ENCODE data around the gene HOXB3. TPM values are rescaled to one million over a fixed set of nuclear protein-coding genes. Genes with fewer than 3 reads are reported as not detected.

Gene HOXB3
- polyA plus RNA-seq, 4 donors: 112 to 237 (median 181) TPM

- no peak for DNase-seq (ENCODE audit: low read depth in 4 of 4, low spot score in 2 of 4)
Observed at GRCh38 chr17:48588528-48588927, 1.5 kb downstream of the HOXB3 start.

- DNase-seq (ENCODE audit: low read depth in 4 of 4, low spot score in 2 of 4): no peak
Observed at GRCh38 chr17:48588074-48588415, 2.0 kb downstream of the HOXB3 start.

DNA sequence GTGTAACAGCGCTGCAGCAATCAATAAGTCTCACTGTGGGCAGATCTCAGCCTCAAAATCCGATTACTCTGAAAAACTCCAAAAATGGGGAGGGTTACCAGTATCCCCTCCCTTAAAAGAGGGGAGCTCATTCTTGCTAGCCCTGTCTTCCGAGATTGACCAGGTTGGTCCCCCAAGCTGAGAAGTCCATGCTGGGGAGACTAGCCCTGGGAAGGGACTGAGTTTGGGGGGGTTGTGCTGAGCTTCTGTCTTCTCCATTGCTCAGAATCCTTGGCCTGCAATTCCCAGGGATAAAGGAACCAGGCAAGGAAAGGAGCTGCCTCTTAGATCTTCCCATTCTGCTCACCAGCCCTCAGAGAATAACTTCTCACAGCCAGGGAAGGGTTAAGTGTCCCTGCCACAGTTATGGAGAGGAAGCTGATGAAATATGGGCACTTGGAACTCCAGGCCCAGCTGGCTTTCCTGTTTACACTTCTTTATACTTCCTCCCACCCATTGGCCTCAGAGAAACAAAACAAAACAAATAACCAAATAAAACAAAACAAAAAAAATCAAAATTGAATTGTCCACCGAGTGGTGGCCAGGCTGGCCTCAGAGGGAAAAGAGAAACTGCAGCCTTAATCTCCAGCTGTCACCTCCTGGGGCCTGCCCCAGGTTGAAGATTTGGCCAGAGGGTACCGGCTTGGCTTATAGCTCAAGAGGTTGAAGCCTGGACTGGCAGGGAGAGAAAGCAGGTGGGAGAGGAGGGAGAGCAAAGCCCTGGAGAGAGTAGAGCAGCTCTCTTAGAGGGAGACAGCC, 2.6 kb downstream of the HOXB3 start:
- no peak for DNase-seq (ENCODE audit: low read depth in 4 of 4, low spot score in 2 of 4)

DNA sequence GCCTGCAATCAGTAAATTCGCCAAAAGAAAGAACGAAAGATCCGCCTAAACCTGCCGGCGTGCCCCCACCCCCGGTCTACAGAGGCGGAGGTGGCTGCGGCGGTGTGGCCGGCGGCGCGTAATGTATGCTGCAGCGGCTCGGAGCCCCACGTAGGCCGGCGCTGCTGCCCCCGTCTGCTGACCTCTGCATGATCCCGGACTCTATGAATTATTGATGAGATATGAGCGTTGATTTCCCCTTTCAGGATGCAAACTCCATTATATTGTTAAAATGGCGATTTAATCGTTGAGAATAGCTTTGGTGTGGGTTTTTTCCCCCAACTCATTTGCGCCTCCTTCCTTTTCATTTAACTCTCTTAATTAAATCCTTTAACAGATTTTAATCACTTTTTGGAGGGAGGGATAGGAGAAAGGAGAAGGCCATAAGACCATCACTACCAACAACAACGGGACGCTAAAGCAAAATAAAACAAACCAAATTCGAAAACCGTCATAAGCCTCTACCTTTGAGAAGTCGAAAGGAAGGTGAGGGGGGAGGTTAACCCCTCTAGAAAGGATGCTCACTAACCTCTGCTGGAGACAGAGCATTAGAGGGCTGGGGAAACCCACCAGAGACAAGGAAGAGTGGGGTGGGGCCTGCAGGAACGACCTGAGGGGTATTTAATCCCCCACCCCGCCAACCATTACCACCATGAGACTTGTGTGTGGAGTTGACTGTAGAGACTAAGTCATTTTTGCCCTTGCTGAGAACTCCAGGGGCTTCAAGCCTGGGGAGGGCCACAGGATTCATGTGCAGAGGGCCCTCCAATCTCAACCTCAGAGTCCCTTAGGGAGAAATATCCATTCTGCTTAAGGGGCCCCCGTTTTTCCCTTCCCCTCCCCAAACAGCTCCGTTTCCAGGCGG, 3.4 kb downstream of the HOXB3 start:
- DNase-seq (ENCODE audit: low read depth in 4 of 4, low spot score in 2 of 4): no peak

GRCh38 chr17:48584223-48584741, 5.8 kb downstream of the HOXB3 start:
- DNase-seq (ENCODE audit: low read depth in 4 of 4, low spot score in 2 of 4): no peak

DNA sequence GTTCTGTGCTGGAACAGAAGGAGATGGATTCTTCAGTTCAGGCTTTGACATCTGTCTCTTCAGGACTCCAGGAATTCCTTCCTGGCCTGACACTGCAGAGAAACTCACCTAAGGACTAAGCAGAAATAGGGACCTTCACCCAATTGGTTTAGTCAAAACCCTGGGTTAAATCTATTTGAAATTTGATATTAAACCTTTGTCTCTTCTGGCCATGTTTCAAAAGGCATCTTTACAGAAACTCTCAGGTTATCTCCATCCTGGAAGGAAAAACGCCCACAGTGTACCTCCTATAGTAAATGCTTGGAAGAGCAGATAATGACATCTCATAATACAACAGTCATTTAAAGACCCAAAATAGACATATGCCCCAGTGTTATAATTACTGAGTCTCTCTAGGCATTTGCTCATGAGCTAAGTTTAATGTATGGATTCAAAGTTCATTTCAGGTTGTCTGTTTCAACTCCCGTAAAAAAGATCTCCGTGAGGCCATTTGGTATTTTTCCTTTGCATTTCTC, 6.3 kb downstream of the HOXB3 start:
- no peak for DNase-seq (ENCODE audit: low read depth in 4 of 4, low spot score in 2 of 4)

DNA sequence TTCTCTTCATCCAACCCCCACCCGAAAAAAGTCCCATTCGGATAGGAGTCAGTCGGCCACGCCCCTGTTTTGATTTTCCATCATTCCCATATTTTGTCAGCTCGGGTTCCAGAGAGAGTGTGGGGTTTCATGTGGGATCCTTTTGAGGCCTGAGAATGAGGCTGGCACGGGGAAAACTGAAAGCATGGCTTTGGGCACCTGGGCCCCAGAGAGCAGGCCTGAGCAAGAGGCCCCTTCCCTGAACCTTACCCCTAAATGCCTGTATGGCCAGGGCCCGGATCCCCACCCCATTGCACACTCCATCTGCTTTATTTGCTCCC, 7.3 kb downstream of the HOXB3 start:
- no peak for DNase-seq (ENCODE audit: low read depth in 4 of 4, low spot score in 2 of 4)

- no peak for DNase-seq (ENCODE audit: low read depth in 4 of 4, low spot score in 2 of 4)
Observed at GRCh38 chr17:48579760-48580554, 10.1 kb downstream of the HOXB3 start.

- no peak for DNase-seq (ENCODE audit: low read depth in 4 of 4, low spot score in 2 of 4)
Observed at GRCh38 chr17:48579471-48579759, 10.6 kb downstream of the HOXB3 start.

- DNase-seq (ENCODE audit: low read depth in 4 of 4, low spot score in 2 of 4): no peak
Observed at GRCh38 chr17:48578616-48579470, 11.2 kb downstream of the HOXB3 start.

- no peak for DNase-seq (ENCODE audit: low read depth in 4 of 4, low spot score in 2 of 4)
Observed at GRCh38 chr17:48577946-48578615, 12.0 kb downstream of the HOXB3 start, which contains the start of gene HOXB4. HOXB4 (minus strand) TSS chr17:48578350; CDS start chr17:48578319, 31 bp downstream.

DNA sequence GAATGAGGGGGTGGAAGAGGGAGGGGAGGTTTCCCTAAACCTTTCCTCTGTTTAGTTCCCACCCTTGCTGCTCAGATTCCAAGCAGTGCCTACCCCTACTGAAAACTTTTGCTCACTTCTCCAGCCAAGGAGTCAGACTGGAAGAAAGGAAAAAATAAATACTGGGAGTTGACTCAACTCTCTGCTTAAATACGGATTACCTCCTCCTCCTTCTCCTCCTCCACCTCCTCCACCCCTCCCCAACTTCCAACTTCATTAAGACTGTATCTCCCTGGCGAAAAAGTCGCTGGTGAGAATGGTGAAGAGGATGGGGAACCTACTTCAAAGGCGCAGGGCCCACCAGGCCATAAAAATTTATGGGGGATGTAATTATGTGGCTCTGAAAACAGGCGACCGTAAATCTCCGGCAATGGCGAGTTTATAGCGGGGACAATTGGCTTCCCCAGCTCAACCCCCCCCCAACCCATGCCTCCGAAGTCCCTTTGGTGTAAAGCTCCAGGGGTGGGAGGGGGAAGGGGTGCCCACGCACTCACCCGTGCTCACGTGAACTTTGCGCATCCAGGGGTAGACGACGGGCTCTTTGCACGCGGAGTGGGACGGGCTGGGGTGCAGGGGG, 12.6 kb downstream of the HOXB3 start:
- DNase-seq (ENCODE audit: low read depth in 4 of 4, low spot score in 2 of 4): peak in 2 of 4 donors; percentile 92 to 95

GRCh38 chr17:48576479-48577309, 13.3 kb downstream of the HOXB3 start:
- no peak for DNase-seq (ENCODE audit: low read depth in 4 of 4, low spot score in 2 of 4)

GRCh38 chr17:48575673-48576478, 14.2 kb downstream of the HOXB3 start:
- no peak for DNase-seq (ENCODE audit: low read depth in 4 of 4, low spot score in 2 of 4)

- no peak for DNase-seq (ENCODE audit: low read depth in 4 of 4, low spot score in 2 of 4)
Observed at GRCh38 chr17:48575066-48575582, 14.9 kb downstream of the HOXB3 start.

GRCh38 chr17:48574505-48575065, 15.5 kb downstream of the HOXB3 start:
- DNase-seq (ENCODE audit: low read depth in 4 of 4, low spot score in 2 of 4): no peak
